GM23338 (cell line): ENCODE data around the gene EPGN.

Experiments used
- CREB1 ChIP-seq: fragments of 250-450 bp; sonication (Bioruptor Pico); IDR thresholded peaks from 2 replicates; pipeline ENCODE4 v1.5.0; 2020; ENCODE audit warnings: low read depth, mild to moderate bottlenecking, moderate library complexity
- EZH2 ChIP-seq: fragments of 200-600 bp; sonication (generic); IDR thresholded peaks from one replicate; pipeline ENCODE4 v1.8.0; 2017; ENCODE audit warnings: antibody characterized with exemption, mild to moderate bottlenecking, low read depth; ENCODE audit not compliant: unreplicated experiment
- EZH2phosphoT487 ChIP-seq: fragments of 200-600 bp; sonication (generic); IDR thresholded peaks from one replicate; pipeline ENCODE4 v1.8.1; 2018; ENCODE audit warnings: antibody characterized with exemption; ENCODE audit not compliant: unreplicated experiment
- JUNB ChIP-seq: IDR thresholded peaks from one replicate; pipeline ENCODE4 v1.6.1; 2016; ENCODE audit warnings: antibody characterized with exemption; ENCODE audit not compliant: unreplicated experiment
- NANOG ChIP-seq: IDR thresholded peaks from 2 replicates; pipeline ENCODE4 v1.6.1; 2016; ENCODE audit warnings: antibody characterized with exemption, borderline replicate concordance
- POLR2AphosphoS5 ChIP-seq: IDR thresholded peaks from 2 replicates; pipeline ENCODE4 v1.6.1; 2016; ENCODE audit warnings: antibody characterized with exemption, low read depth
- ZNF114 ChIP-seq: fragments of 250-450 bp; sonication (Bioruptor Pico); IDR thresholded peaks from 2 replicates; pipeline ENCODE4 v1.5.0; 2020; ENCODE audit warnings: mild to moderate bottlenecking, moderate library complexity
- ZNF331 ChIP-seq: fragments of 250-450 bp; sonication (Bioruptor Pico); IDR thresholded peaks from 2 replicates; pipeline ENCODE4 v1.5.0; 2020; ENCODE audit warnings: low read depth, mild to moderate bottlenecking, moderate library complexity
- TF ChIP-seq, protein P1 (sequence below), 2 experiments: fragments of 200-600 bp in 1 of 2; sonication (generic) in 1 of 2; conservative IDR thresholded peaks; 2 replicates each; pipeline versions ENCODE4 v1.5.1 to v1.6.1; 2016 to 2017; ENCODE audit warnings: antibody characterized with exemption in 2 of 2, low read depth in 2 of 2, mild to moderate bottlenecking in 2 of 2, moderate library complexity in 1 of 2
- TF ChIP-seq, protein P2 (sequence below): IDR thresholded peaks from one replicate; pipeline ENCODE4 v1.6.1; 2018; ENCODE audit warnings: antibody characterized with exemption; ENCODE audit not compliant: unreplicated experiment

DNA sequence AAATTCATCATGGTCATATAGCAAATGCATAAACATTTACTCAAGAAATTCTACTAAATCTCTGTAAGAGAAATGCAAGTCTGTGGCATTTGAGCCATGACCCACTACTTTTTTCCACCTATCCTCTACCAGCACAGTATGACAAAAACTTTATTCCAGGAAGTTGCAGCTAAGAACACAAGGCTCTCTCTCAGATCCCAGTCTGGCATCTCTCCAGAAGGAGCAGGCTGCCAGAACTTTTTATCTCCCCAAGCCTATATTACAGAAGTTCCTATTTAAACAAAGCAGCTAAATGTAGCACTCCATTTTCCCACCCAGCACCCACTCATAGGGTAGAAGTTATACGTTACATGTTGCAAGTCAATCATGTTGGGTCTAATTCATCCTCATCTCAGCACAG lies 49.3 kb upstream of the EPGN start:
- TF ChIP-seq, protein P1, sequence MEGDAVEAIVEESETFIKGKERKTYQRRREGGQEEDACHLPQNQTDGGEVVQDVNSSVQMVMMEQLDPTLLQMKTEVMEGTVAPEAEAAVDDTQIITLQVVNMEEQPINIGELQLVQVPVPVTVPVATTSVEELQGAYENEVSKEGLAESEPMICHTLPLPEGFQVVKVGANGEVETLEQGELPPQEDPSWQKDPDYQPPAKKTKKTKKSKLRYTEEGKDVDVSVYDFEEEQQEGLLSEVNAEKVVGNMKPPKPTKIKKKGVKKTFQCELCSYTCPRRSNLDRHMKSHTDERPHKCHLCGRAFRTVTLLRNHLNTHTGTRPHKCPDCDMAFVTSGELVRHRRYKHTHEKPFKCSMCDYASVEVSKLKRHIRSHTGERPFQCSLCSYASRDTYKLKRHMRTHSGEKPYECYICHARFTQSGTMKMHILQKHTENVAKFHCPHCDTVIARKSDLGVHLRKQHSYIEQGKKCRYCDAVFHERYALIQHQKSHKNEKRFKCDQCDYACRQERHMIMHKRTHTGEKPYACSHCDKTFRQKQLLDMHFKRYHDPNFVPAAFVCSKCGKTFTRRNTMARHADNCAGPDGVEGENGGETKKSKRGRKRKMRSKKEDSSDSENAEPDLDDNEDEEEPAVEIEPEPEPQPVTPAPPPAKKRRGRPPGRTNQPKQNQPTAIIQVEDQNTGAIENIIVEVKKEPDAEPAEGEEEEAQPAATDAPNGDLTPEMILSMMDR (conservative IDR thresholded peaks at IDR 0.05; ENCODE audit: low read depth in 2 of 2), result no peak
- TF ChIP-seq ZNF331 (CRISPR knock-in tag) (no peak), NANOG (no peak), EZH2 (no peak), EZH2phosphoT487 (no peak), CREB1 (CRISPR knock-in tag) (no peak), POLR2AphosphoS5 (no peak), JUNB (no peak), ZNF114 (CRISPR knock-in tag) (no peak)
- TF ChIP-seq, protein P2, sequence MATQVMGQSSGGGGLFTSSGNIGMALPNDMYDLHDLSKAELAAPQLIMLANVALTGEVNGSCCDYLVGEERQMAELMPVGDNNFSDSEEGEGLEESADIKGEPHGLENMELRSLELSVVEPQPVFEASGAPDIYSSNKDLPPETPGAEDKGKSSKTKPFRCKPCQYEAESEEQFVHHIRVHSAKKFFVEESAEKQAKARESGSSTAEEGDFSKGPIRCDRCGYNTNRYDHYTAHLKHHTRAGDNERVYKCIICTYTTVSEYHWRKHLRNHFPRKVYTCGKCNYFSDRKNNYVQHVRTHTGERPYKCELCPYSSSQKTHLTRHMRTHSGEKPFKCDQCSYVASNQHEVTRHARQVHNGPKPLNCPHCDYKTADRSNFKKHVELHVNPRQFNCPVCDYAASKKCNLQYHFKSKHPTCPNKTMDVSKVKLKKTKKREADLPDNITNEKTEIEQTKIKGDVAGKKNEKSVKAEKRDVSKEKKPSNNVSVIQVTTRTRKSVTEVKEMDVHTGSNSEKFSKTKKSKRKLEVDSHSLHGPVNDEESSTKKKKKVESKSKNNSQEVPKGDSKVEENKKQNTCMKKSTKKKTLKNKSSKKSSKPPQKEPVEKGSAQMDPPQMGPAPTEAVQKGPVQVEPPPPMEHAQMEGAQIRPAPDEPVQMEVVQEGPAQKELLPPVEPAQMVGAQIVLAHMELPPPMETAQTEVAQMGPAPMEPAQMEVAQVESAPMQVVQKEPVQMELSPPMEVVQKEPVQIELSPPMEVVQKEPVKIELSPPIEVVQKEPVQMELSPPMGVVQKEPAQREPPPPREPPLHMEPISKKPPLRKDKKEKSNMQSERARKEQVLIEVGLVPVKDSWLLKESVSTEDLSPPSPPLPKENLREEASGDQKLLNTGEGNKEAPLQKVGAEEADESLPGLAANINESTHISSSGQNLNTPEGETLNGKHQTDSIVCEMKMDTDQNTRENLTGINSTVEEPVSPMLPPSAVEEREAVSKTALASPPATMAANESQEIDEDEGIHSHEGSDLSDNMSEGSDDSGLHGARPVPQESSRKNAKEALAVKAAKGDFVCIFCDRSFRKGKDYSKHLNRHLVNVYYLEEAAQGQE, result no peak
